NOMO-1 treated with dmso at 0.1 percent for 144 hours (cell line): ENCODE measurements around the gene CAPN12.

Source experiments
- DNase-seq: peaks from one replicate; lab custom pipeline; 2025; ENCODE audit not compliant: unreplicated experiment; lab: John Stamatoyannopoulos, UW

The CAPN12 gene

GRCh38 chr19:38710928-38711725 is 33.1 kb downstream of the CAPN12 start:
- DNase-seq: no peak

GRCh38 chr19:38710416-38710702 is 33.9 kb downstream of the CAPN12 start:
- no peak for DNase-seq

- no peak for DNase-seq
These were observed 34.4 kb downstream of the CAPN12 start for GRCh38 chr19:38709671-38710415.

GRCh38 chr19:38709119-38709518 is 35.2 kb downstream of the CAPN12 start:
- DNase-seq: no peak

GRCh38 chr19:38708413-38709024 is 35.8 kb downstream of the CAPN12 start:
- no peak for DNase-seq

GRCh38 chr19:38707512-38708114 is 36.7 kb downstream of the CAPN12 start:
- DNase-seq: no peak

GRCh38 chr19:38706792-38707511 is 37.3 kb downstream of the CAPN12 start:
- DNase-seq: no peak

- DNase-seq: no peak
These were observed 38.9 kb downstream of the CAPN12 start for GRCh38 chr19:38705197-38706019.

GRCh38 chr19:38704488-38705026 is 39.7 kb downstream of the CAPN12 start:
- no peak for DNase-seq

GRCh38 chr19:38703509-38703908 is 40.8 kb downstream of the CAPN12 start:
- no peak for DNase-seq

- DNase-seq: no peak
These were observed 42.0 kb downstream of the CAPN12 start for GRCh38 chr19:38702278-38702677.

GRCh38 chr19:38701455-38702063 is 42.7 kb downstream of the CAPN12 start:
- no peak for DNase-seq

GRCh38 chr19:38700902-38701454 is 43.3 kb downstream of the CAPN12 start:
- no peak for DNase-seq

- DNase-seq: no peak
These were observed 43.8 kb downstream of the CAPN12 start for GRCh38 chr19:38700350-38700901.

GRCh38 chr19:38699647-38700349 is 44.5 kb downstream of the CAPN12 start:
- DNase-seq: no peak

GRCh38 chr19:38699027-38699346 is 45.3 kb downstream of the CAPN12 start:
- no peak for DNase-seq

GRCh38 chr19:38698225-38699026 is 45.8 kb downstream of the CAPN12 start:
- no peak for DNase-seq

- DNase-seq: no peak
These were observed 46.6 kb downstream of the CAPN12 start for GRCh38 chr19:38697641-38698071.
